Mesothelial cell of epicardium (in vitro differentiated cells): ENCODE measurements around the gene TGFBR3. TPM values are rescaled to one million over a fixed set of nuclear protein-coding genes. Genes with fewer than 3 reads are reported as not detected.

ENCODE experiments used
- DNase-seq, 2 experiments: peaks; one replicate each; pipeline ENCODE4 v3.0.0; 2021; ENCODE audit warnings: low spot score in 2 of 2; ENCODE audit not compliant: unreplicated experiment in 2 of 2
- H3K27ac Mint-ChIP-seq: 2 replicates; pipeline ENCODE4 v1.8.0; 2021; ENCODE audit warnings: mixed read lengths
- H3K27me3 Mint-ChIP-seq: 2 replicates; pipeline ENCODE4 v1.8.0; 2021; ENCODE audit warnings: low read depth, mixed read lengths
- H3K36me3 Mint-ChIP-seq: 2 replicates; pipeline ENCODE4 v1.8.0; 2021; ENCODE audit warnings: mixed read lengths
- H3K4me1 Mint-ChIP-seq: 2 replicates; pipeline ENCODE4 v1.8.0; 2021; ENCODE audit warnings: mixed read lengths
- H3K4me3 Mint-ChIP-seq: 2 replicates; pipeline ENCODE4 v1.8.0; 2021; ENCODE audit warnings: mild to moderate bottlenecking, moderate library complexity, mixed read lengths
- H3K9me3 Mint-ChIP-seq: 2 replicates; pipeline ENCODE4 v1.8.0; 2021; ENCODE audit warnings: mixed read lengths
- CTCF ChIP-seq: fragments of 200-600 bp; sonication (generic); IDR thresholded peaks from one replicate; pipeline ENCODE4 v1.5.0; 2021; ENCODE audit warnings: antibody characterized with exemption; ENCODE audit not compliant: unreplicated experiment
- total RNA-seq: library from RNA; stranded (reverse); gene quantifications from 3 replicates; pipeline ENCODE4 v1.2.1, GENCODE V29; 2021

TGFBR3 gene
- total RNA-seq, 1 donor from 2014 or later, result 20.7 TPM

GRCh38 chr1:91831132-91831930 lies 54.6 kb downstream of the TGFBR3 start:
- no peak for TF ChIP-seq CTCF
- DNase-seq, result no peak
- Mint-ChIP-seq H3K27ac (no peak overlapping the region), H3K36me3 (peaks cover 2% of the 10 kb centered on the region), H3K4me1 (peaks cover 28% of the 10 kb centered on the region), H3K27me3 (peaks cover 3% of the 10 kb centered on the region), H3K9me3 (no peaks in the 10 kb centered on the region), H3K4me3 (no peak overlapping the region)

GRCh38 chr1:91830242-91831131 lies 55.5 kb downstream of the TGFBR3 start:
- Mint-ChIP-seq H3K27ac (peak overlapping the region; percentile 5), H3K36me3 (peaks cover 2% of the 10 kb centered on the region), H3K27me3 (peaks cover 3% of the 10 kb centered on the region), H3K4me1 (peaks cover 28% of the 10 kb centered on the region), H3K4me3 (no peak overlapping the region), H3K9me3 (no peaks in the 10 kb centered on the region)
- no peak for DNase-seq
- no peak for TF ChIP-seq CTCF

- no peak overlapping the region for H3K27ac Mint-ChIP-seq
- TF ChIP-seq CTCF, result no peak
- no peak for DNase-seq
- peaks cover 3% of the 10 kb centered on the region for H3K27me3 Mint-ChIP-seq
- peaks cover 28% of the 10 kb centered on the region for H3K4me1 Mint-ChIP-seq
- peaks cover 2% of the 10 kb centered on the region for H3K36me3 Mint-ChIP-seq
- no peak overlapping the region for H3K4me3 Mint-ChIP-seq
- H3K9me3 Mint-ChIP-seq, result peaks cover 5% of the 10 kb centered on the region
Measured at GRCh38 chr1:91829293-91830153, 56.4 kb downstream of the TGFBR3 start.

DNA sequence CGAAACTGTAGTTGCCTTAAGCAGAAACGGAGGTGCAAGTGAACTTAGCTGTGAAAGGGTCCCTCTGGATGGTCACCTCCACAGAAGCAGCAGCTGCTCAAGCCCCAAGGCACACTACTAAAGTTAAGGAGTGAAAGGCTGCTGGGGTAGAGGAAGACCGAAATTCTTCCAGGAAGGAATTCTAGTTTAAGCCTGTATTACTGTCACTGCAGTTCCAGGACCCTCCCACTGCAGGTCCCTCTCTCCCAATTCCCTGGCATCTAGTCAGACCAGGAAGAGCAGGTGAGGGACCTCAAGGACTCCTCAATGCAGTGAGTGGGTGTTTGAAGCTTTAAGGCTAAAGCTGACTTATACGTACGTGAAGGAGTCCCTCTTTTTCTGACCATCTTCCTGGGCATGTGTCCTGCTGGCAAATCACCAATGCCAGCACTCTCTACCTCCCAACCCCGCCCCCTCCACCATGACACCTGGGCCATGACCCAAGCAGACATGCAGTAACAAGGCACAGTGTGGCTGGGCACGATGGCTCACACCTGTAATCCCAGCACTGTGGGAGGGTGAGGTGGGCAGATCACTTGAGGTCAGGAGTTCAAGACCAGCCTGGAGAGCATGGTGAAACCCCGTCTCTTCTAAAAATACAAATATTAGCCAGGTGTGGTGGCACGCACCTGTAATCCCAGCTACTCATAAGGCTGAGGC lies 57.2 kb downstream of the TGFBR3 start:
- Mint-ChIP-seq H3K4me1 (peaks cover 28% of the 10 kb centered on the region), H3K36me3 (peaks cover under 1% of the 10 kb centered on the region), H3K27ac (no peak overlapping the region), H3K9me3 (peaks cover 5% of the 10 kb centered on the region), H3K27me3 (peaks cover 3% of the 10 kb centered on the region), H3K4me3 (no peak overlapping the region)
- no peak for TF ChIP-seq CTCF
- DNase-seq, result no peak
